Activated CD8-positive, alpha-beta T cell treated with anti-CD3 and anti-CD28 coated beads, Interleukin-2, amount 10 ng/mL, durations not matched to agents 7 days and 5 days (primary cell): ENCODE results near the gene ST8SIA5. TPM values are rescaled to one million over a fixed set of nuclear protein-coding genes. Genes with fewer than 3 reads are reported as not detected.
"Not testable (repeated sequence)": the region's sequence is repeated elsewhere in the genome, so short reads cannot be mapped to it uniquely, and the experiment has no call there.

Experiments
- ATAC-seq: fragments of 150-1000 bp; cut with Tn5 transposase; one replicate; pipeline ENCODE4 v1.10.0; 2021; ENCODE audit warnings: moderate library complexity
- CTCF ChIA-PET: fragments of 350-600 bp; sonication (Branson Sonifier 250); formaldehyde crosslinking; loops from one replicate; lab custom pipeline; 2021; ENCODE audit warnings: antibody characterized with exemption; lab: Charles Lee
- POLR2A ChIA-PET: fragments of 350-600 bp; sonication (Branson Sonifier 250); formaldehyde crosslinking; loops from one replicate; lab custom pipeline; 2021; ENCODE audit warnings: antibody characterized with exemption; lab: Charles Lee
- DNase-seq: peaks from one replicate; pipeline ENCODE4 v3.0.0-alpha.2; 2020
- H3K27ac Mint-ChIP-seq: one replicate; pipeline ENCODE4 v1.8.0; 2021; ENCODE audit warnings: mild to moderate bottlenecking, mixed read lengths
- H3K27me3 Mint-ChIP-seq: one replicate; pipeline ENCODE4 v1.8.0; 2021; ENCODE audit warnings: low read depth, mixed read lengths
- H3K36me3 Mint-ChIP-seq: one replicate; pipeline ENCODE4 v1.8.0; 2021; ENCODE audit warnings: low read depth, mixed read lengths
- H3K4me1 Mint-ChIP-seq: one replicate; pipeline ENCODE4 v1.8.0; 2021; ENCODE audit warnings: low read depth, mixed read lengths
- H3K4me3 Mint-ChIP-seq: one replicate; pipeline ENCODE4 v1.8.0; 2021; ENCODE audit warnings: mild to moderate bottlenecking, mixed read lengths
- H3K9me3 Mint-ChIP-seq: one replicate; pipeline ENCODE4 v1.8.0; 2022; ENCODE audit warnings: mixed read lengths; ENCODE audit not compliant: insufficient read depth
- total RNA-seq, 2 experiments: library from RNA; stranded (reverse); gene quantifications; one replicate each; pipeline ENCODE4 v1.2.3, GENCODE V29; 2021

Gene ST8SIA5, protein sequence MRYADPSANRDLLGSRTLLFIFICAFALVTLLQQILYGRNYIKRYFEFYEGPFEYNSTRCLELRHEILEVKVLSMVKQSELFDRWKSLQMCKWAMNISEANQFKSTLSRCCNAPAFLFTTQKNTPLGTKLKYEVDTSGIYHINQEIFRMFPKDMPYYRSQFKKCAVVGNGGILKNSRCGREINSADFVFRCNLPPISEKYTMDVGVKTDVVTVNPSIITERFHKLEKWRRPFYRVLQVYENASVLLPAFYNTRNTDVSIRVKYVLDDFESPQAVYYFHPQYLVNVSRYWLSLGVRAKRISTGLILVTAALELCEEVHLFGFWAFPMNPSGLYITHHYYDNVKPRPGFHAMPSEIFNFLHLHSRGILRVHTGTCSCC
- total RNA-seq = not detected

DNA sequence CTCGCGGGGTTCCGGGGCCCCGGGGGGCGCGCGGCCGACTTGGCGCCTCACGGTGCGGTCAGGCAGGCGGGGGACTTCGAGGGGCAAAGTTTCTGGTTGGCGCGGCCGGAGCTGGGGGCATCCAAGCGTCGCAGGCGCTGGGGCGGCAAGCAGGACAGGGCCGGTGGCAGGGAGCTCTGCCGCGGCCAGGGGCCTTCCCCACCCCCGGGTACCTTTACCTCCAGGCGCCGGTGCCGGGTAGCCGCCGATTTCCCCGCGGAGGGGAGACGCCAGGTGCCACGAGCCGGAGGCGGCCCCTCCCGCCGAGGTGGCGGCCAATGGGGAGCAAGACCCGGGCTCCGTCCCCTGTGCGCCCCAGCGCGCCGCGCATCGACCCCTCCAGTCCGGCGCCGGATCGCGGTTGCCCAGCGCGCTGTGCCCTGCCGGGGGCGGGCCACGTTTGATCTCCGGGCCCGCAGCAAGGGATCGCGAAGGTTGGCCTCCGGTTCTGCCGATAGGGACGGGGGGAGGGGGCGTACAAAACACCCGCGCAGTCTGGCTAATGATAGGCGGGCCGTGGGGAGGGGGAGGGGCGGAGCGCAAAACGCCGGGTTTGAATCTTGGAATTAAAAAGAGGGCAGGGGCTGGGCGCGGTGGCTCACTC lies at the start of gene ST8SIA5:
TSS of gene ST8SIA5 (minus strand) at position 495 of the 643 bp plus-strand sequence. CDS start 545 bp downstream, outside the sequence.
- peak within 1 kb of the TSS; percentile 60 for H3K4me3 Mint-ChIP-seq
- peaks cover 65% of the 10 kb centered on the region for H3K27me3 Mint-ChIP-seq
- no peaks in the 10 kb centered on the region for H3K36me3 Mint-ChIP-seq
- POLR2A ChIA-PET = no interaction called here
- ATAC-seq (peak; percentile 40), DNase-seq (peak; percentile 18)
- CTCF ChIA-PET = no interaction called here
- no peak within 1 kb of the TSS for H3K27ac Mint-ChIP-seq
- H3K4me1 Mint-ChIP-seq = peaks cover 34% of the 10 kb centered on the region
- H3K9me3 Mint-ChIP-seq = no peaks in the 10 kb centered on the region

DNA sequence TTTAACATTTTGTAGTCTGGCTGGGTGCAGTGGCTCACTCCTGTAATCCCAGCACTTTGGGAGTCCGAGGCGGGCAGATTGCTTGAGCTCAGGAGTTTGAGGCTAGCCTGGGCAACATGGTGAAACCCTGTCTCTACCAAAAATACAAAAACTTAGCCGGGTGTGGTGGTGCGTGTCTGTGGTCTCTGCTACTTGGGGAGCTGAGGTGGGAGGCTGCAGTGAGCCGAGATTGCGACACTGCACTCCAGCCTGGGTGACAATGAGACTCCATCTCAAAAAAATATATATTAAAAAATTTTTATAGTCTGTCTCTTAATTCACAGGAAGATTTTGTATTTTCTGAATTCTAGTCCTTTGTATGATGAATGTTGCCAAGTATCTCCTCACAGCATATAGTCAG lies 39.1 kb upstream of the ST8SIA5 start:
- H3K4me1 Mint-ChIP-seq, H3K27ac Mint-ChIP-seq, H3K27me3 Mint-ChIP-seq, DNase-seq, H3K4me3 Mint-ChIP-seq, H3K9me3 Mint-ChIP-seq, POLR2A ChIA-PET, ATAC-seq, CTCF ChIA-PET, H3K36me3 Mint-ChIP-seq: not testable (repeated sequence)

DNA sequence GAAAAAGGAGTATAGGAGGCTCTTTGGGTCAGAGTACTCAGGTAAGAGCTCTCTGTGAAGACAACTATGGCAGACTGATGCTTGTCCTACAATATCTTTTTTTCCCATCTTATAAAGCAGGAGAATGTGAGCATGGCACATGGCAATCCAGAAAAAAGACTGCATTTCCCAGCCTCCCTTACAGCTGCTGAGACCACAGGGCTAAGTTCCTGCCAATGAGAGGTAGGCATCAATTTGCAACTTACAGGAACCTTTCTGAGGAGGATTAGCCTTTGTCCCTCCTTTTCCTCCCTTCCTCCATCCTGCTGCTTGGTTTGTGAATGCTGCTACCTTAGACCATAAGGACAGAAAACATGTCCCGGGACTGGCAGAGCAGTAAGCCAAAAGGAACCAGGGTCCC lies 37.8 kb upstream of the ST8SIA5 start:
- no peak for DNase-seq
- no peak overlapping the region for H3K4me3 Mint-ChIP-seq
- no peaks in the 10 kb centered on the region for H3K9me3 Mint-ChIP-seq
- no peak overlapping the region for H3K27ac Mint-ChIP-seq
- ChIA-PET CTCF (no interaction called here), POLR2A (no interaction called here)
- no peaks in the 10 kb centered on the region for H3K4me1 Mint-ChIP-seq
- no peak for ATAC-seq
- H3K27me3 Mint-ChIP-seq = no peaks in the 10 kb centered on the region
- H3K36me3 Mint-ChIP-seq = no peaks in the 10 kb centered on the region

DNA sequence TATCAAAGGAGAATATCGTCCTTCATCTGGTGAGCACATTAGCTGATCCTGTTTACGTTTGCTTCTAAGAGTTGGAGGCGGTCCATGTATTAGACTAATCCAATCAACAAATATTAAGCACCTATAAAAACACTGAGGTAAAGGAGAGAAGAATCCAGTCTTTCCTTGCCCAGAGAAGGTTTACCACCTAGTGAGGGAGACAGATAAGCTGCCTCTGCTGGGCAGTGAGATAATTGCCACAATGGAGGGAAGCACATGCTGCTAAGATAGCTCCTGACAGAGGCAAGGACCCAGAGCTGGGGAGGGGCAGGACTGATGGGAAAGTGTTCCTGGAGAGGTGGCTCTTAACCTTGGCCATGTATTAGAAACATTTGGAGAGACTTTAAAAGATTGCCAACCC lies 36.7 kb upstream of the ST8SIA5 start:
- ChIA-PET CTCF (no interaction called here), POLR2A (no interaction called here)
- H3K27ac Mint-ChIP-seq = no peak overlapping the region
- DNase-seq (no peak), ATAC-seq (no peak)
- no peaks in the 10 kb centered on the region for H3K4me1 Mint-ChIP-seq
- no peaks in the 10 kb centered on the region for H3K36me3 Mint-ChIP-seq
- H3K4me3 Mint-ChIP-seq = no peak overlapping the region
- H3K27me3 Mint-ChIP-seq = no peaks in the 10 kb centered on the region
- no peaks in the 10 kb centered on the region for H3K9me3 Mint-ChIP-seq

DNA sequence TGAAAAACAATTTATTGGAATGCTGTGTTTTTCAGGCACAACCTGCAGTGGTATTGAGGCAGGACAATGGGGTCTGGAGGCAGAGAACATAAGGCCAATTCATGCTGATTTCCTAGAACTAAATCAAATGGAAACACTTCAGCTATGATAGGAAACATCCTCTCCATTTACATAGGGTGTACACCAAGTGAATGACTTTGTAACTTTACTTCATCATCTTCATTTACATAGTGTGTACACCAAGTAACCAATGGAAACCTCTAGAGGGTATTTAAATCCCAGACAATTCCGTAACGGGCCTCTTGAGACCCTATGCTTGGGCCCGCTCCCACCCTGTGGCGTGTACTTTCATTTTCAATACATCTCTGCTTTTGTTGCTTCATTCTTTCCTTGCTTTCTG lies 32.2 kb upstream of the ST8SIA5 start:
- no peaks in the 10 kb centered on the region for H3K9me3 Mint-ChIP-seq
- H3K36me3 Mint-ChIP-seq = no peaks in the 10 kb centered on the region
- no peak for ATAC-seq
- H3K4me1 Mint-ChIP-seq = no peaks in the 10 kb centered on the region
- H3K27ac Mint-ChIP-seq = no peak overlapping the region
- H3K4me3 Mint-ChIP-seq = no peak overlapping the region
- ChIA-PET CTCF (no interaction called here), POLR2A (no interaction called here)
- DNase-seq = no peak
- H3K27me3 Mint-ChIP-seq = no peaks in the 10 kb centered on the region

DNA sequence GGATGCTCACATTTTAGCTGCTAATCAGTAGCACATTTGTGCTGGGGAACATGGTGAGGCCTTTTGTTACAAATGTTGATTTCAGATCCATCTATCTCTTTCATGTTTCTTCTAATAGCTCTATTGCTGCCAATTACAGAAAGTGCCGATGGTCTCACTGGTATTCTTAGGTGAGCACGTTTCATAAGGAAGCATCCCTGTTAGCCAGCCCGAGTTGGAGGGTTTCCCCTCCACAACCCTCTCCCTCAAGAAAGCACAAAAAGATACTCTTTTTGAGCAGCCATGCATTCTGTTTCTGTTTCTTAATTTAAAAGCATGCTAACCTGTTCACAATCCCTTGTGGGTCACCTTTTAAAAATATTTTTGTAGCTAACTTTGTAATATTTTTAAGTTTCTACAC lies 30.8 kb upstream of the ST8SIA5 start:
- ChIA-PET CTCF (no interaction called here), POLR2A (no interaction called here)
- DNase-seq (no peak), ATAC-seq (no peak)
- Mint-ChIP-seq H3K36me3 (no peaks in the 10 kb centered on the region), H3K4me1 (no peaks in the 10 kb centered on the region), H3K27ac (no peak overlapping the region), H3K9me3 (no peaks in the 10 kb centered on the region), H3K27me3 (no peaks in the 10 kb centered on the region), H3K4me3 (no peak overlapping the region)

DNA sequence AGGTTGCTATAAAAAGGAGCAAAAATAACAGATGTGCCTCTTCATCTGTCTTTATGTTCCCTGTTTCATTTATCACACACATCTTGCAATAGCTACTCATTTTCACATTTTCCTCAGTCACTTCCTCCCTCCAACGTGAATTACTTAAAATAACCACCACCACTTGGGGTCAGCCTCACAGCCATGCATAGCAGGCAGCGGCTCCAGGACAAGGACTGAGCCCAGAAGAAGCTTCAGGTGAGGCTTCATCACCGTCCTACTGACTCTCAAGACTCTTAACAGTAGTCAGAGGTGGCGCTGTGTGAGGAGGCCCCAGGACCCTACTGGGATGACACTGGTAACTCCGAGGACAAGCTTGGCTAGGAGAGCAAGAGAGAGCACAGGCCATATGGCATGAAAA lies 15.5 kb upstream of the ST8SIA5 start:
- ChIA-PET POLR2A (no interaction called here), CTCF (no interaction called here)
- H3K36me3 Mint-ChIP-seq = no peaks in the 10 kb centered on the region
- no peaks in the 10 kb centered on the region for H3K9me3 Mint-ChIP-seq
- H3K27ac Mint-ChIP-seq = no peak overlapping the region
- H3K4me3 Mint-ChIP-seq = no peak overlapping the region
- no peak for DNase-seq
- no peak for ATAC-seq
- H3K27me3 Mint-ChIP-seq = peaks cover 6% of the 10 kb centered on the region
- H3K4me1 Mint-ChIP-seq = no peaks in the 10 kb centered on the region

DNA sequence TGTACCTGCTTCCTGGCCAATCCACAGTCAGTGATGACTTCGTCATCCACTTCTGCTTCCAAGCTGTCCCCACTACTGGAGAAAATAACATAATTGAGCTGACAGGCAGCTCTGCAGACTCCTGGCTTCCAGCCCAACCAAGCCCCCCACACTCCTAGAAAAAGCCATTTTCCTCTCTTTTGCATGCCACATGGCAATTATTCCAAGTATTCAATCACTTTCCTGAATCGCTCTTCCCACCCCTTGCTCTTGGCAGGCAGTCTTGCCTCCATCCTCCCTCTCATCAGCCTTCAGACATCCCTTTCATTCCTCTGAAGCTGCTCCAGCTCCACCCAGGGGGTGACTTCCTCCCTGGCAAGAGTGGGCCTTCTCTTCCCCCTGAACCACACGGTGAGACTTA lies 14.3 kb upstream of the ST8SIA5 start:
- no peak overlapping the region for H3K27ac Mint-ChIP-seq
- POLR2A ChIA-PET = no interaction called here

DNA sequence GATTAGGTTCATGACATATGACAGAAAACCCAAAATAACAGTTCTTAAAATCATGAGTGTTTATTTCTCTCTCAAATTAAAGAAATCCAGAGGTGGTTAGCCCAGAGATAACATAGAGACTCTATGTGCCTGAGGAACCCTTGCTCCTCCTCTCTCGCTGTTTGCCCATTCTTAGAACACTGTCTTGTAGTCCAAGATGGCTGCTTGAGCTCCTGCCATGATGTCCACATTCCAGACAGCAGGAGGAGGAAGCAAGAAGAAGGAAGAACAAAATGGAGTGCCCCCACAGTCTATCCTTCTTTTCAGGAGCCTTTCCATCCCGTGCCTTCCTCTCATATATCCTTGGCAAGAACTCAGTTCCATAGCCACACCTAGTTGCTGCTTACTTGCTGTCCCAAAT lies 13.9 kb upstream of the ST8SIA5 start:
- ATAC-seq (no peak), DNase-seq (no peak)
- ChIA-PET POLR2A (no interaction called here), CTCF (no interaction called here)
- H3K9me3 Mint-ChIP-seq = no peaks in the 10 kb centered on the region
- H3K27ac Mint-ChIP-seq = no peak overlapping the region
- H3K27me3 Mint-ChIP-seq = peaks cover 6% of the 10 kb centered on the region
- no peaks in the 10 kb centered on the region for H3K4me1 Mint-ChIP-seq
- no peak overlapping the region for H3K4me3 Mint-ChIP-seq
- H3K36me3 Mint-ChIP-seq = no peaks in the 10 kb centered on the region

More for the DNA sequence above, 14.3 kb upstream of the ST8SIA5 start:
- DNase-seq = no peak
- CTCF ChIA-PET = no interaction called here
- Mint-ChIP-seq H3K4me3 (no peak overlapping the region), H3K27me3 (peaks cover 6% of the 10 kb centered on the region), H3K9me3 (no peaks in the 10 kb centered on the region), H3K36me3 (no peaks in the 10 kb centered on the region), H3K4me1 (no peaks in the 10 kb centered on the region)
- ATAC-seq = no peak

DNA sequence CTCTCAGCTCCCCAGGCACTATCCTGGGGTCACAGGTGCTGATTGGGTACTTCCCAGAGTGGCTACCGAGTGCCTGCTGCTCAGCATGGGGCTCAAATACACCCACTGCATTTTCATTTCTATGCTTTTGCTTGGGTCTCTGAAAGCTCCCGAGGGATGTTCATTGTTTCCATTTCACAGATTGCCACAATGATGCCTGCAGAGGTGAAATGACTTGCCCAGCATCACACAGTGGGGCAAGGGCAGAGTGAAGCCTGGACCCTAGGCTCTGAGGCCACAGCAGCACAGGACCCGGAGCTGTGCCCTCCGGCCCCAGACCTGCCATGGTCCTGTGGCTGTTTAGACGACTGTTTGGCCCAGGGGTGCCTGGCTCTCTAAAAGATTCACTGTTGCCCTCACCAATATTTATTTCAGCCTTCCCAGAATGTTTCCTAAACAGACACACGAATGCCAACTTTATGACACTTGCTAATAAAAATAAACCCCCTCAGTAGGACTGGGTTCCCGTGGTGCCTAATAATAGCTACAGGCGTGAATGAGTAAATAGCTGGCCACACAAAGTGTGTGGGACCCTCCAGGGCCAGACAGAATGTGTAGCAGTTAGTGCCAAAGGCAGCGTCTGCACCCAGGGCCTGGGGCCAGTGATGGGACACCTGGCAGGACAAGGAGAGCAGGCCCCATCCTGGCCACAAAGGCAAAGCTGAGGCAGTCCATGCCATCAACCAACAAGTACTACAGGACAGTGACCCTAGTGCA lies 11.5 kb upstream of the ST8SIA5 start:
- Mint-ChIP-seq H3K9me3 (no peaks in the 10 kb centered on the region), H3K4me3 (no peak overlapping the region), H3K4me1 (no peaks in the 10 kb centered on the region), H3K27me3 (peaks cover 21% of the 10 kb centered on the region), H3K36me3 (no peaks in the 10 kb centered on the region), H3K27ac (no peak overlapping the region)
- ChIA-PET POLR2A (no interaction called here), CTCF (no interaction called here)
- DNase-seq (no peak), ATAC-seq (no peak)

DNA sequence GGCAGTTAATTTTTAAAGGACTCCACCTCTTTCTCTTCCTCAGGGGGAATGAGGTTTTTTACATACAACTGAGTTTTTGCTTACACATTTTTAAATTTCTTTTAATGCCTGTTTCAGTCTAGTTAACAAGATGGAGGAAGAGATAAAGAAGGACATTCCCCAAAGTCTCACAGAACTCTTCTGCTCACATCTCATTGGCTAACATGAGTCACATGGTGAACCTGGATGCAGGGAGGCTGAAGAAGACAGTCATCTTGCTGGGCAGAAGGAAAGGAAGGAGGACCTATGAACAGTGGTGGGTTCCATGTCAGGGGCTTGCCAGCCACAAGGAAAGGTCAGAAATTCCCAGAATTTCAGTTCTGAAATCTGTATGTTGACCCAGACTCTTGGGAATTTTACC lies 10.4 kb upstream of the ST8SIA5 start:
- H3K9me3 Mint-ChIP-seq = no peaks in the 10 kb centered on the region
- no peaks in the 10 kb centered on the region for H3K36me3 Mint-ChIP-seq
- no peak for DNase-seq
- CTCF ChIA-PET = no interaction called here
- POLR2A ChIA-PET = no interaction called here
- ATAC-seq = no peak
- no peak overlapping the region for H3K27ac Mint-ChIP-seq
- H3K4me3 Mint-ChIP-seq = no peak overlapping the region
- peaks cover 28% of the 10 kb centered on the region for H3K27me3 Mint-ChIP-seq
- H3K4me1 Mint-ChIP-seq = no peaks in the 10 kb centered on the region

DNA sequence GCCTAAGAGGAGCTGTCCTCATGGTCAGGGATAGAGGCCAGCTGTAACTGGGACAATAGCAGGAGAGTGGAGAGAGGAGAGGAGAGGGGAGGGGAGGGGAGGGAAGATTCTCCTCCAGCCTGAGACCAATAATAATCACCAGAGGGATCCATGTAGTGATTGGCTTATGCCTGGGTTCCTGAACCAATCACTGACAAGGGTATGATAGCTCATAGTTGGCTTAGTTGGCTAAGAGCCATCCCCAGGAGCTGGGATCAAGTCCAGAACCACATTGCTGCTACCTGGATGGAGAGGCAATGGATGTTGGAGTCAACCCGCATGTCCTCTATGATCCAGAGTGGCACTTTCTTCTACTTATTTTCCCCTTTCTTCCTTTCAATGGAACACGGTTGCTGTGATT lies 7.7 kb upstream of the ST8SIA5 start:
- POLR2A ChIA-PET = no interaction called here

More for the DNA sequence above, 7.7 kb upstream of the ST8SIA5 start:
- ATAC-seq (no peak), DNase-seq (no peak)
- Mint-ChIP-seq H3K4me1 (no peaks in the 10 kb centered on the region), H3K27ac (no peak overlapping the region), H3K36me3 (no peaks in the 10 kb centered on the region), H3K27me3 (peaks cover 46% of the 10 kb centered on the region), H3K4me3 (no peak overlapping the region), H3K9me3 (no peaks in the 10 kb centered on the region)
- CTCF ChIA-PET = no interaction called here
